Measurements from ENCODE around the gene CACNA1H.
"Not testable (repeated sequence)": the region's sequence is repeated elsewhere in the genome, so short reads cannot be mapped to it uniquely, and the experiment has no call there.

- TF ChIP-seq, protein P1, sequence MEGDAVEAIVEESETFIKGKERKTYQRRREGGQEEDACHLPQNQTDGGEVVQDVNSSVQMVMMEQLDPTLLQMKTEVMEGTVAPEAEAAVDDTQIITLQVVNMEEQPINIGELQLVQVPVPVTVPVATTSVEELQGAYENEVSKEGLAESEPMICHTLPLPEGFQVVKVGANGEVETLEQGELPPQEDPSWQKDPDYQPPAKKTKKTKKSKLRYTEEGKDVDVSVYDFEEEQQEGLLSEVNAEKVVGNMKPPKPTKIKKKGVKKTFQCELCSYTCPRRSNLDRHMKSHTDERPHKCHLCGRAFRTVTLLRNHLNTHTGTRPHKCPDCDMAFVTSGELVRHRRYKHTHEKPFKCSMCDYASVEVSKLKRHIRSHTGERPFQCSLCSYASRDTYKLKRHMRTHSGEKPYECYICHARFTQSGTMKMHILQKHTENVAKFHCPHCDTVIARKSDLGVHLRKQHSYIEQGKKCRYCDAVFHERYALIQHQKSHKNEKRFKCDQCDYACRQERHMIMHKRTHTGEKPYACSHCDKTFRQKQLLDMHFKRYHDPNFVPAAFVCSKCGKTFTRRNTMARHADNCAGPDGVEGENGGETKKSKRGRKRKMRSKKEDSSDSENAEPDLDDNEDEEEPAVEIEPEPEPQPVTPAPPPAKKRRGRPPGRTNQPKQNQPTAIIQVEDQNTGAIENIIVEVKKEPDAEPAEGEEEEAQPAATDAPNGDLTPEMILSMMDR (IDR thresholded peaks at IDR 0.05) = not testable (repeated sequence)
- not testable (repeated sequence) for TF ChIP-seq POLR2A (IDR thresholded peaks at IDR 0.05)
Measured at GRCh38 chr16:1230471-1231212, 77.7 kb downstream of the CACNA1H start.

Measured in heart left ventricle (tissue), 13 donors.